IMR-90 (cell line): ENCODE results near the gene SARS1. TPM values are rescaled to one million over a fixed set of nuclear protein-coding genes. Genes with fewer than 3 reads are reported as not detected.

Experiments
- ATAC-seq: fragments of 200-7000 bp; cut with Tn5 transposase; 2 replicates; pipeline ENCODE4 v1.9.1; 2020; ENCODE audit warnings: low read depth, mild to moderate bottlenecking, moderate library complexity
- BruUV-seq: library from RNA; stranded (reverse); fragments of 400-500 nt; replicated peaks from 2 replicates; lab custom pipeline; 2021; lab: Mats Ljungman, UMichigan
- CTCF ChIA-PET: fragments of 300-600 bp; formaldehyde crosslinking; extraction: SDS; loops from one replicate; lab custom pipeline; 2021; ENCODE audit warnings: antibody characterized with exemption; lab: Yijun Ruan, JAX
- POLR2A ChIA-PET: fragments of 300-600 bp; sonication (Branson Sonifier 250); formaldehyde crosslinking; loops from one replicate; lab custom pipeline; 2022; ENCODE audit warnings: antibody characterized with exemption; ENCODE audit not compliant: unreplicated experiment; lab: Charles Lee
- DNase-seq: peaks from one replicate; pipeline ENCODE4 v3.0.0; 2013
- H2AFZ ChIP-seq: replicated peaks from 2 replicates; pipeline ENCODE3; 2013; ENCODE audit warnings: low read length, mild to moderate bottlenecking; ENCODE audit not compliant: poor library complexity
- H2AK5ac ChIP-seq: 2 replicates; pipeline ENCODE4 v1.6.1; 2013; ENCODE audit warnings: low read depth, low read length, inconsistent platforms
- H2AK9ac ChIP-seq: replicated peaks from 2 replicates; pipeline ENCODE3; 2013; ENCODE audit warnings: mild to moderate bottlenecking, low read depth, low read length, moderate library complexity; ENCODE audit not compliant: poor library complexity
- H2BK120ac ChIP-seq: 2 replicates; pipeline ENCODE4 v1.6.1; 2013; ENCODE audit warnings: low read depth, low read length, inconsistent platforms
- H2BK15ac ChIP-seq: 3 replicates; pipeline ENCODE4 v1.6.1; 2013; ENCODE audit warnings: low read depth, low read length, inconsistent platforms
- H2BK20ac ChIP-seq: 2 replicates; pipeline ENCODE4 v1.6.1; 2013; ENCODE audit warnings: low read depth, mild to moderate bottlenecking, inconsistent platforms, low read length, moderate library complexity
- H2BK5ac ChIP-seq: 2 replicates; pipeline ENCODE4 v1.6.1; 2013; ENCODE audit warnings: mild to moderate bottlenecking, low read depth, low read length, inconsistent platforms; ENCODE audit not compliant: poor library complexity, severe bottlenecking
- H3K14ac ChIP-seq: replicated peaks from 2 replicates; pipeline ENCODE4 v1.6.1; 2013; ENCODE audit warnings: low read depth, low read length, inconsistent platforms
- H3K18ac ChIP-seq: 2 replicates; pipeline ENCODE4 v1.6.1; 2013; ENCODE audit warnings: low read depth, low read length, control low read depth
- H3K23ac ChIP-seq: 2 replicates; pipeline ENCODE4 v1.6.1; 2013; ENCODE audit warnings: low read depth, low read length, inconsistent platforms
- H3K27ac ChIP-seq: 2 replicates; pipeline ENCODE4 v1.5.1; 2013; ENCODE audit warnings: mild to moderate bottlenecking, control low read depth, low read length; ENCODE audit not compliant: insufficient read depth
- H3K27me3 ChIP-seq: 2 replicates; pipeline ENCODE4 v1.6.1; 2013; ENCODE audit warnings: low read length; ENCODE audit not compliant: control insufficient read depth, insufficient read depth
- H3K36me3 ChIP-seq: 2 replicates; pipeline ENCODE4 v1.6.1; 2013; ENCODE audit warnings: low read length, mixed read lengths; ENCODE audit not compliant: control insufficient read depth, insufficient read depth
- H3K4ac ChIP-seq: 2 replicates; pipeline ENCODE4 v1.6.1; 2013; ENCODE audit warnings: low read depth, low read length, inconsistent platforms
- H3K4me1 ChIP-seq: 2 replicates; pipeline ENCODE4 v1.6.1; 2013; ENCODE audit warnings: low read length, mixed read lengths; ENCODE audit not compliant: control insufficient read depth, insufficient read depth
- H3K4me2 ChIP-seq: 2 replicates; pipeline ENCODE4 v1.6.1; 2013; ENCODE audit warnings: low read depth, mild to moderate bottlenecking, control low read depth, low read length, moderate library complexity
- H3K4me3 ChIP-seq: 2 replicates; pipeline ENCODE4 v1.5.1; 2013; ENCODE audit warnings: low read depth, mild to moderate bottlenecking, control low read depth, low read length, moderate library complexity; ENCODE audit not compliant: insufficient read depth
- H3K56ac ChIP-seq: 2 replicates; pipeline ENCODE4 v1.6.1; 2013; ENCODE audit warnings: low read length, inconsistent platforms; ENCODE audit not compliant: insufficient read depth; ENCODE audit errors: extremely low read depth
- H3K79me1 ChIP-seq, 2 experiments: 2 replicates each; pipeline ENCODE4 v1.6.1; 2013; ENCODE audit warnings: low read length in 2 of 2, inconsistent platforms in 1 of 2, low read depth in 1 of 2
- H3K9ac ChIP-seq: 2 replicates; pipeline ENCODE4 v1.6.1; 2013; ENCODE audit warnings: low read depth, low read length, control low read depth
- H3K9me1 ChIP-seq: 2 replicates; pipeline ENCODE4 v1.6.1; 2013; ENCODE audit warnings: low read length, inconsistent platforms; ENCODE audit not compliant: insufficient read depth
- H3K9me3 ChIP-seq: 2 replicates; pipeline ENCODE4 v1.6.1; 2013; ENCODE audit warnings: low read length; ENCODE audit not compliant: control insufficient read depth, insufficient read depth
- H4K20me1 ChIP-seq: 2 replicates; pipeline ENCODE4 v1.6.1; 2013; ENCODE audit warnings: low read length, inconsistent platforms; ENCODE audit not compliant: insufficient read depth
- H4K5ac ChIP-seq: 2 replicates; pipeline ENCODE4 v1.6.1; 2013; ENCODE audit warnings: mild to moderate bottlenecking, low read depth, low read length, control low read depth
- H4K8ac ChIP-seq, 2 experiments: 2 replicates each; pipeline ENCODE4 v1.6.1; 2013; ENCODE audit warnings: low read depth in 2 of 2, low read length in 2 of 2, control low read depth in 1 of 2, inconsistent platforms in 1 of 2
- H4K91ac ChIP-seq: 2 replicates; pipeline ENCODE4 v1.6.1; 2013; ENCODE audit warnings: low read depth, low read length, inconsistent platforms; ENCODE audit not compliant: insufficient read depth
- CEBPB ChIP-seq: IDR thresholded peaks from 2 replicates; pipeline ENCODE4 v1.6.1; 2012; ENCODE audit warnings: low read depth, low read length, improper control_type of control experiment
- MXI1 ChIP-seq: IDR thresholded peaks from 2 replicates; pipeline ENCODE4 v1.6.1; 2012; ENCODE audit warnings: low read depth, mild to moderate bottlenecking, low read length, moderate library complexity, borderline replicate concordance
- POLR2A ChIP-seq: IDR thresholded peaks from 2 replicates; pipeline ENCODE4 v1.6.1; 2012; ENCODE audit warnings: mild to moderate bottlenecking, low read depth, low read length
- WGBS, 2 experiments: methylation state at CpG; one replicate each; pipeline versions ENCODE4 v1.1.5 to v1.1.7; 2013; ENCODE audit warnings: missing lambda C conversion rate in 2 of 2; ENCODE audit not compliant: insufficient read length in 1 of 2; ENCODE audit errors: extremely low coverage in 2 of 2; 5-methylcytosine and 5-hydroxymethylcytosine counted together
- dilution Hi-C: fragments of 300-500 bp; cut with HindIII; formaldehyde crosslinking; loops from one replicate; pipeline ENCODE4 v1.14.3; 2018; ENCODE audit warnings: low sequenced_read_pairs; ENCODE audit not compliant: unreplicated experiment
- in situ Hi-C: fragments of 300-500 bp; cut with MboI; formaldehyde crosslinking; loops from 3 replicates; pipeline ENCODE4 v1.14.3; 2019; ENCODE audit warnings: low sequenced_read_pairs, inconsistent platforms, mixed read lengths
- intact Hi-C: fragments of 100-400 bp; cut with micrococcal nuclease; formaldehyde crosslinking; loops from 2 replicates; pipeline ENCODE4 v1.10.0; 2022
- polyA plus RNA-seq, 3 experiments: library from polyadenylated mRNA; depleted of rRNA; stranded (reverse); fragments of >200 nt; gene quantifications; 2 replicates each; pipeline ENCODE4 v1.2.3, GENCODE V29; 2012; ENCODE audit warnings: low replicate concordance in 1 of 3
- total RNA-seq: library from RNA; depleted of rRNA; stranded (reverse); fragments of >200 nt; gene quantifications from 2 replicates; pipeline ENCODE4 v1.2.3, GENCODE V29; 2012

SARS1 gene
- total and polyA plus RNA-seq, 2 of the 4 experiments (the other 2 are of a cell fraction), result 231 to 348 TPM

DNA sequence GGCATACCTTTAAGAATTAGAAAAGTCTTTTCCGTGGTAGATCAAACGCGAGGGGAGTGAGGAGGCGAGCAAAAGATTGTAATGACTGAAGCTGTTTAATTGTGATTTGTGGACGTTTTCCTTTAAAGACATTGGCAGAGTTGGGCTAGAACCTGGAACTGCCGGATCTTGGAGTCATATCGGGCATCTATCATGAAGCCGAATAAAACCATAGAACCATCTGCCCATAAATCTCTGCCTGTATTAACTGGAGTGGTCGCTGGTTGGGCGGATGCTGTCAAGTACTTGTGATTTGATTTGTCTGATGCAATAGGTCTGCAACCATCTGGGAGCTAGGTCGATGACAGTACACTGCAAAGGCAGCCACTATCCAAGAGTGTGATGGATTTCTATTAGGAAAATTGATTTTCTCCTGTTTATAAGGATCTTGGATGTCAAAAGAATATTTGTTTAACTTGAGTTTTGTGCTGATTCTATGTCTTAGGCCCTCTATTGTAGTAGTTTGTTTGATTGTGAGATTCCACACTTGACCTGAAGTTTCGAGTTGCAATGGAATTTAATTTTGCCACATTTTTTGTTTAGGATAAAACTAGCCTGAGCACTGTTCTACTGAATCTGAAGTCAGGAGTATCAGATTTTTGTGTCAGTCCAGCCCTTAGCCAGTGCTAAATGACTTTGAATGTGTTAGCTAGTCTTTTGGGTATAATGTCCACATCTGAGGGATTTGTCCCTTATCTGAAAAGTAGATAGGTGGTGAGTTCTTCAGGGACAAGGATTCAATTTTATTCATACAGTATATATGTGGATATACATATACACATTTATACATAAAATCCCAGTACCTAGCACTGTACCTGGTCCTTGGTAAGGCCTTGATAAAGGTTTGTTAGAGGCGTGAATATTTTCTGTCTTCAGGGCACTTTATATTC is 1.2 kb downstream of the SARS1 start:
- H3K18ac ChIP-seq, result peak overlapping the region; percentile 74
- DNase-seq (peak; percentile 95), ATAC-seq (peak; percentile 50)
- WGBS, 2 experiments, result 4% methylated on average over 3 of the region's 13 CpGs; no CpG with 5 or more reads in 1 of the 2 experiments
- H3K4ac ChIP-seq, result peak overlapping the region; percentile 97
- peaks cover 8% of the 10 kb centered on the region for H3K36me3 ChIP-seq
- ChIA-PET CTCF (interaction anchor here (2.4 kb wide), 1 partner anchor 10 kb away, joined by 7 read pairs; no protein-coding TSS in a partner anchor), POLR2A (interaction anchor here (0.6 kb wide), 1 partner anchor 873 kb away, joined by 7 read pairs; no protein-coding TSS in a partner anchor)
- intact Hi-C loops, result loop anchor here (1.0 to 2.0 kb wide), 2 partner anchors 14 to 103 kb away; a partner anchor contains a TSS
- H2AK5ac ChIP-seq, result peak overlapping the region; percentile 89
- in situ Hi-C loops, result no loop called here
- peak overlapping the region; percentile 92 for H3K9ac ChIP-seq
- peaks cover 7 to 29% of the 10 kb centered on the region in 2 experiments; a peak in 3 of 4 replicates for H3K79me1 ChIP-seq
- peak overlapping the region; percentile 85 for H3K4me2 ChIP-seq
- dilution Hi-C loops, result loop anchor here (25.0 kb wide), 1 partner anchor 122 kb away; no protein-coding TSS in a partner anchor
- peak; percentile 82 for TF ChIP-seq POLR2A
- no peak for TF ChIP-seq MXI1
- TF ChIP-seq CEBPB, result peak; percentile 99
- peak overlapping the region; percentile 98 for H3K56ac ChIP-seq
- no peaks in the 10 kb centered on the region for H3K27me3 ChIP-seq
- H3K14ac ChIP-seq, result peak overlapping the region; percentile 100
- peak overlapping the region; percentile 97 for H4K91ac ChIP-seq
- H2BK20ac ChIP-seq, result peak overlapping the region; percentile 74
- H4K8ac ChIP-seq, result peak overlapping the region; percentile 87 to 98
- peaks cover 4% of the 10 kb centered on the region for H3K9me1 ChIP-seq
- H2BK5ac ChIP-seq, result peak overlapping the region; percentile 61
- H3K9me3 ChIP-seq, result no peaks in the 10 kb centered on the region
- H4K5ac ChIP-seq, result peak overlapping the region; percentile 40
- H3K23ac ChIP-seq, result peak overlapping the region; percentile 99
- peak overlapping the region; percentile 73 for H3K4me3 ChIP-seq
- TSS peak; percentile 49 for BruUV-seq
- H3K27ac ChIP-seq, result peak overlapping the region; percentile 86
- peak overlapping the region; percentile 87 for H2AFZ ChIP-seq
- H2AK9ac ChIP-seq, result peak overlapping the region; percentile 70
- peaks cover 27% of the 10 kb centered on the region; the same call in 1 of the 2 replicates for H4K20me1 ChIP-seq
- H2BK15ac ChIP-seq, result peak overlapping the region; percentile 63; the same call in 2 of the 3 replicates
- peak overlapping the region; percentile 87 for H2BK120ac ChIP-seq
- peaks cover 5% of the 10 kb centered on the region for H3K4me1 ChIP-seq
